Measurements from ENCODE around the gene ARRDC3. TPM values are rescaled to one million over a fixed set of nuclear protein-coding genes. Genes with fewer than 3 reads are reported as not detected.
"Not testable (repeated sequence)": the region's sequence is repeated elsewhere in the genome, so short reads cannot be mapped to it uniquely, and the experiment has no call there.

ARRDC3 gene
- total RNA-seq, 2 donors from 2014 or later, result 17.5 to 60.9 TPM

DNA sequence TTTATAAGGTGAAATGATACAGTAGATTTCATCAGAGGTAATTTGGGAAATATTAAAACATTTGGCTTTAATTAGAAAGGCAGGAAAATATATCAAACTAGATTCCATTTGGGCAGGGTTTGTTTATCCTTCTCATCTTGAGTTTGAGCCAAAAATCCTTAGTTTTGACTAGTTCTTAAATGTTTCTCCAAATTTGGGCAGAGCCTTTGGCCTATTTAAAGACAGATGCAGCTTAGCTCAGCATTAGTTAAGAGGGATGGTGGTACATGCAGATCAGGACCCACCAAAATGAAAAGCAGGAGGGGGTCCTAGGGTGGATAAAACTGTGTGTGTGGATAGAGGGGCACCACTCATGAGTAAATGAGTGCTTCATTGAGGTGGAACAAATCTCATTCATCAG, 20.3 kb upstream of the ARRDC3 start:
- H3K4me1 Mint-ChIP-seq, result no peaks in the 10 kb centered on the region
- H3K9me3 Mint-ChIP-seq, result no peaks in the 10 kb centered on the region
- no peak overlapping the region for H3K27ac Mint-ChIP-seq
- ATAC-seq (replicated peaks), result no peak
- H3K36me3 Mint-ChIP-seq (ENCODE audit: low read depth), result no peaks in the 10 kb centered on the region
- H3K4me3 Mint-ChIP-seq, result no peak overlapping the region
- no peaks in the 10 kb centered on the region for H3K27me3 Mint-ChIP-seq

DNA sequence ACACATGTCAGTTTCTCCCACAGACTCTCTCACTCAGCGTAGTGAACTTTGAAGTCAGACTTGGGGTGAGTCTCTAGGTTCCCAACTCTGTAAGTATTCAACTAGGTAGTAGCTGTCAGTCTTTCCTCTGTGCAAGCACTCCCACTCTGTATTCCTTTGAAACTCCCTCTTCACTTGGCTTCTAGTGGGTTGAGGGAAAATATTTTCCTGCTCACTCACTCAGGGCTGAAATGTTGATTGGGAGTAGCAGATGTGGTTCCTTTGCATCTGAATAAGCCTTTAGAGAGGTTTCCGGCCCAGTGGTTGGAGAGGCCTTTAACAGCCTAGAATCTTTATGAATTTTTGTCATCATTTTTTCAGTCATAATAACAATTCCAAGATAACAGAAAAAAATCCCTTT, 18.1 kb upstream of the ARRDC3 start:
- H3K9me3 Mint-ChIP-seq, result no peaks in the 10 kb centered on the region
- no peaks in the 10 kb centered on the region for H3K36me3 Mint-ChIP-seq (ENCODE audit: low read depth)
- H3K27me3 Mint-ChIP-seq, result no peaks in the 10 kb centered on the region
- no peak overlapping the region for H3K4me3 Mint-ChIP-seq
- peaks cover 4% of the 10 kb centered on the region for H3K4me1 Mint-ChIP-seq
- ATAC-seq (replicated peaks), result no peak
- no peak overlapping the region for H3K27ac Mint-ChIP-seq

DNA sequence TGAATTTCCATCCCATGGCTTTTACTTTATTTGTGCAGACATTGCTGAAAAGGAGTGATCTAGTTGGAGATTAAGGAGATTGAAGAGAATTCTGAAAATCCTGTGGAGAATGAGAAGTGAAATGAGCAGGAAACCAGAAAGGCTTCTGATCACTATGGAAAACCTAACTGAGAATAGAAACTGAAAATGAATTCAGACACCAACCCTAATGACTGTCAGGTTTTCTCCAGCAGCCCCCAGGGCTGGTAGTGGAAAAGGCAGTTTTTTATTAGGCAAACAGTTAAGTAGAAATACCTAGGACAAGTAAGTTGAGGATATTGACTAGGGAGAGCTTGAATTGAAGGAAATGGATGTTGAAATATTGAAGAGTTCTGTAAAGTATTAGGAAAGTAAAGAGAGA, 14.7 kb upstream of the ARRDC3 start:
- H3K4me3 Mint-ChIP-seq, result no peak overlapping the region
- no peak for ATAC-seq (replicated peaks)
- H3K36me3 Mint-ChIP-seq (ENCODE audit: low read depth), result no peaks in the 10 kb centered on the region
- H3K27ac Mint-ChIP-seq, result peak overlapping the region; percentile 2
- no peaks in the 10 kb centered on the region for H3K27me3 Mint-ChIP-seq
- H3K9me3 Mint-ChIP-seq, result no peaks in the 10 kb centered on the region
- peaks cover 4% of the 10 kb centered on the region for H3K4me1 Mint-ChIP-seq

DNA sequence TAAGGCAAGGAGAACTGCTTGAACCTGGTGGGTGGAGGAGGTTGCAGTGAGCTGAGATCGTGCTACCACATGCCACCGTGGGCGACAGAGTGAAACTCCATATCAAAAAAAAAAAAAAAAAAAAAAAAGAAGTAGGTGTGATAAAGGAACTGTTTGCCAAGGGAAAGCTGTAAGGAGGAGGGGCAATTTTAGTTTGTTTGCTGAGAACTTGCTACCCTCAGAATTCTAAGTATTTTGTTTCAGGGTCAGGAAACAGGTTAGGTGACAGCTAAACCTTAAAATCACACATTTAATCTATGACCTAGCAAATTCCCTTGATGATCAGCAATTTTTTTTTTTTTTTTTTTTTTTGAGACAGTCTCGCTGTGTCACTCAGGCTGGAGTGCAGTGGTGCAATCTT, 7.2 kb upstream of the ARRDC3 start:
- H3K27ac Mint-ChIP-seq, result no peak overlapping the region
- H3K36me3 Mint-ChIP-seq (ENCODE audit: low read depth), result no peaks in the 10 kb centered on the region
- no peak overlapping the region for H3K4me3 Mint-ChIP-seq
- peak; percentile 56 for ATAC-seq (replicated peaks)
- peaks cover 5% of the 10 kb centered on the region for H3K4me1 Mint-ChIP-seq
- H3K27me3 Mint-ChIP-seq, result peaks cover 3% of the 10 kb centered on the region
- no peaks in the 10 kb centered on the region for H3K9me3 Mint-ChIP-seq

DNA sequence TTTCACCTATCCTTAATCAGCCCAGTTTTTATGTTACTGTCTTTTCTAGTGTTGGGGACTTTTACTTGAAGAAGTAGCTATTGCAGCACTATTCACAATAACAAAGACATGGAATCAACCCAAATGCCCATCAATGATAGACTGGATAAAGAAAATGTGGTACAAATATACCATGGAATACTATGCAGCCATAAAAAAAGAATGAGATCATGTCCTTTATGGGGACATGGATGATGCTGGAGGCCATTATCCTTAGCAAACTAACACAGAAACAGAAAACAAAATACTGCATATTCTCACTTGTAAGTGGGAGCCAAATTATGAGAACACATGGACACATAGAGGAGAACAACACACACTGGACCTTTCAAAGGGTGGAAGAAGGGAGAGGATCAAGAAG, 6.4 kb upstream of the ARRDC3 start:
- H3K27ac Mint-ChIP-seq, result peak overlapping the region; percentile 34
- not testable (repeated sequence) for H3K27me3 Mint-ChIP-seq; ATAC-seq (replicated peaks); H3K4me1 Mint-ChIP-seq; H3K9me3 Mint-ChIP-seq; H3K36me3 Mint-ChIP-seq (ENCODE audit: low read depth); H3K4me3 Mint-ChIP-seq

DNA sequence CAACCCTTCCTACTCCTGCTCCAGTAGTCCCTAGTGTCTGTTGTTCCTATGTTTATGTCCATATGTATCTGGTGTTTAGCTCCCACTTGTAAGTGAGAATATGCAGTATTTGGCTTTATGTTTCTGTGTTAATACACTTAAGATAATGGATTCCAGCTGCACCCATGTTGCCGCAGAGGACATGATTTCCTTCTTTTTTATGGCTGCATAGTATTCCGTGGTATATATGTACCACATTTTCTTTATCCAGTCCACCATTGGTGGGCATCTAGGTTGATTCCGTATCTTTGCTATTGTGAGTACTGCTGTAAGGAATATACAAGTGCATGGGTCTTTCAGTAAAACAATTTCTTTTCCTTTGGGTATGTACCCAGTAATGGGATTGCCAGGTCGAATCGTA, 5.2 kb upstream of the ARRDC3 start:
- H3K9me3 Mint-ChIP-seq, result no peaks in the 10 kb centered on the region

DNA sequence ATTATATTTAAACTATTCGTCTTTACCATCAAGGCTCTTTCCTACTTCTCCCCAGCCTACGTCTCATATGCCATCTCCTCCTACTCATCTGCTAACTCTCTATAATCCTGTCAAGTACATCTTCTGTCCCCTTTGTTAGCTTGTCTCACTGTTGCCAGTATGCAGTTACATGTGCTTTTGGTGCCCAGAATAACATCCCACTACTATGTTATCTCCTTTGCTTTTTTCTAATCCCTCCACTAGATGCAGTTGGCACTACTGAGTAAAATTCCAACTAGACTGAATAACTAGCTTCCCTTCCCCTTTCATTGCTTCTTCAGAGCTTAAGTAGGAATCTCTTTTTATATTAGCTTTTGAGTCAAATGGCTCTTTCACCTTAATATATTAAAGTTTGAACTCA, 3.0 kb upstream of the ARRDC3 start:
- H3K27ac Mint-ChIP-seq, result no peak overlapping the region
- peaks cover 24% of the 10 kb centered on the region for H3K36me3 Mint-ChIP-seq (ENCODE audit: low read depth)
- H3K9me3 Mint-ChIP-seq, result no peaks in the 10 kb centered on the region
- no peak overlapping the region for H3K4me3 Mint-ChIP-seq
- peaks cover 21% of the 10 kb centered on the region for H3K4me1 Mint-ChIP-seq
- peaks cover 3% of the 10 kb centered on the region for H3K27me3 Mint-ChIP-seq
- no peak for ATAC-seq (replicated peaks)

More for the DNA sequence above, 5.2 kb upstream of the ARRDC3 start:
- no peak overlapping the region for H3K27ac Mint-ChIP-seq
- H3K4me3 Mint-ChIP-seq, result no peak overlapping the region
- H3K4me1 Mint-ChIP-seq, result peaks cover 20% of the 10 kb centered on the region
- ATAC-seq (replicated peaks), result no peak
- peaks cover 3% of the 10 kb centered on the region for H3K27me3 Mint-ChIP-seq
- peaks cover 4% of the 10 kb centered on the region for H3K36me3 Mint-ChIP-seq (ENCODE audit: low read depth)

DNA sequence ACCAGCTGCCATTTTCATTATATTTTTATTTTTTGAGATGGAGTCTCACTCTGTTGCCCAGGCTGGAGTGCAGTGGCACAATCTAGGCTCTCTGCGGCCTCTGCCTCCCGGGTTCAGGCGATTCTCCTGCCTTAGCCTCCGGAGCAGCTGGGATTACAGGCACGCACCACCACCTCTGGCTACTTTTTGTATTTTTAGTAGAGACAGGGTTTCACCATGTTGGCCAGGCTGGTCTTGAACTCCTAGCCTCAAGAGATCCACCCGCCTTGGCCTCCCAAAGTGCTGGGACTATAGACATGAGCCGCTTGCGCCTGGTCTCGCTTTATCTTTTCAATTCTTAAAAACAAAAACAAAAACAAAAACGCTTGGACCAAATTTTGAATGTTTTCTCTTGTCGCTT, 2.5 kb upstream of the ARRDC3 start:
- H3K27ac Mint-ChIP-seq; H3K4me3 Mint-ChIP-seq; H3K9me3 Mint-ChIP-seq; ATAC-seq (replicated peaks); H3K27me3 Mint-ChIP-seq: not testable (repeated sequence)
- peaks cover 30% of the 10 kb centered on the region for H3K36me3 Mint-ChIP-seq (ENCODE audit: low read depth)
- peaks cover 21% of the 10 kb centered on the region for H3K4me1 Mint-ChIP-seq

DNA sequence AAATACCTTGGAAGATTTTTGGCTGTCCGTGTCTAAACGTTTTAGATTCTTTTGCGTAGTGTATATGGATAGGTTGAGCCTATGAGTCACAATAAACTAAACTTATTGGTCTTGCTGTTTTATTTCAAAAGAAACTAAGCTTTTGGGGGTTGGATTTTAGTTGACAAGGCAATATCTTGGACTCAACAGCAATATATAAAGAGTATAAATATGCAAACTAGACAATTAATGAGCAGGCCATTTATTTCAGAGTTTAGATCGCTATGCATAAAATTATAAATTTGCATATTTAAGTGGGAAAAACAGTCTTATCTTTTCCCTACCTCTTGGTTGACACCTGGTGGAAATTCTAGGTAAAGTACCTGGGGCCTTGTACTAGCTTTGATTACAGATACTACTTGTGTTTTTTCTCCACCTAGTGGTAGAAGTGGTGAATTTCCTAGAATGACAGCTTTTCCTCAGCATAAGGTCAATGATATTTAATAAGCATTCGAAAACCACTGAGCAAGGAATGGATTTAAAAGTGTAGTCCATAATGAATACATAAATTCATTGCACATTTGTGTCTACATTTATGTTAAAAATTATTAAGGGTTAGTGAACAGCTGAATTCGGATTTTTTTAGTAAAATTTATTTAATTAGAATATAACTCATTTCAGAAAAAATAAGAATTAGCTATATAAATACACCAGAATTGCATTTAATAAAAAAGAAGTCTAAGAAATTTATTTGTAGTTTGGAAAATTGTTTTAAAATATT, 1.7 kb upstream of the ARRDC3 start:
- Mint-ChIP-seq H3K4me3 (peak overlapping the region; percentile 98), H3K27me3 (peaks cover 3% of the 10 kb centered on the region), H3K27ac (peak overlapping the region; percentile 97), H3K9me3 (no peaks in the 10 kb centered on the region), H3K36me3 (ENCODE audit: low read depth) (peaks cover 37% of the 10 kb centered on the region), H3K4me1 (peaks cover 20% of the 10 kb centered on the region)
- no peak for ATAC-seq (replicated peaks)

DNA sequence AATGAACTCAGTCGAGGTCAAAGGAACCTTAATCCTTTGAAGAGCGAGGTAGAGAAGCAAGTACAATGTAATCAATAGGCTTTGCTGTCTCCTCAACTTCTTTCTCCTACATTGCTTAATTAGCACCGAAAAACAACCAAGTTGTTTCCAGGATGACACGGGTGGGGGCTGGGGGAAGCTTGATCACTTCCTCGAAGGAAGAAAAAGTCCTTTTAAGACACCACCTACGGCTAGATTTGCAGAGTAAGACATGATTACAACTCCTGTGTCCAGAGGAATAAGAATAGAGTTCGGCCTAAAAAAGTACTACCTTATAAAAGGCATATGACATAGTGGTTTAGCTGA, 811 bp upstream of the ARRDC3 start:
- Mint-ChIP-seq H3K36me3 (ENCODE audit: low read depth) (peaks cover 46% of the 10 kb centered on the region), H3K27ac (peak overlapping the region; percentile 97), H3K27me3 (no peaks in the 10 kb centered on the region), H3K4me1 (peaks cover 16% of the 10 kb centered on the region), H3K9me3 (no peaks in the 10 kb centered on the region), H3K4me3 (peak overlapping the region; percentile 98)
- ATAC-seq (replicated peaks), result no peak

DNA sequence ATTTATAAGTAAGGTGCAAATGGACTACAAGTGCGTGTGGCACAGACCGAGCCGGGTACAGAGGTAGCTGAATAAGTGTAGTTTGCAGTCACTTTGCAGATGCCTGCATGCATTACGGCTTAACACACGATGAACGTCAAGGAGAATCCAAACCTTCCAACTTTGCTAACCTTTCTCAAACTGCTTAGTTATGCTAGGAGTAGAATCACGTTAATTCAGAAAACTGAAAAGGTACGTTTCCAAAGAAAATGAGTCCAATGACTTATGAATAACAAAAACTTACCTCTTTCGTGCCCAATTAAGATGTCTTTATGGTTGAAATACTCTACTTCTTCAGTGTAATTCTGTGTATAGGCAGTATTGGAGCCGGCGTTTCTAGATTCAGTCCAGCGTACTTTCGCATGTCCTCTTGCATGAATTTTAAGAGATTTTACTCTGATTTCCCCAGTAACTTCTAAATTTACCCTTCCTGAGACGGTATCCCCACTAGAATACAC, 539 bp downstream of the ARRDC3 start:
- no peaks in the 10 kb centered on the region for H3K9me3 Mint-ChIP-seq
- peaks cover 60% of the 10 kb centered on the region for H3K36me3 Mint-ChIP-seq (ENCODE audit: low read depth)
- H3K4me1 Mint-ChIP-seq, result peaks cover 19% of the 10 kb centered on the region
- no peaks in the 10 kb centered on the region for H3K27me3 Mint-ChIP-seq
- no peak for ATAC-seq (replicated peaks)
- peak overlapping the region; percentile 97 for H3K27ac Mint-ChIP-seq
- peak overlapping the region; percentile 98 for H3K4me3 Mint-ChIP-seq

DNA sequence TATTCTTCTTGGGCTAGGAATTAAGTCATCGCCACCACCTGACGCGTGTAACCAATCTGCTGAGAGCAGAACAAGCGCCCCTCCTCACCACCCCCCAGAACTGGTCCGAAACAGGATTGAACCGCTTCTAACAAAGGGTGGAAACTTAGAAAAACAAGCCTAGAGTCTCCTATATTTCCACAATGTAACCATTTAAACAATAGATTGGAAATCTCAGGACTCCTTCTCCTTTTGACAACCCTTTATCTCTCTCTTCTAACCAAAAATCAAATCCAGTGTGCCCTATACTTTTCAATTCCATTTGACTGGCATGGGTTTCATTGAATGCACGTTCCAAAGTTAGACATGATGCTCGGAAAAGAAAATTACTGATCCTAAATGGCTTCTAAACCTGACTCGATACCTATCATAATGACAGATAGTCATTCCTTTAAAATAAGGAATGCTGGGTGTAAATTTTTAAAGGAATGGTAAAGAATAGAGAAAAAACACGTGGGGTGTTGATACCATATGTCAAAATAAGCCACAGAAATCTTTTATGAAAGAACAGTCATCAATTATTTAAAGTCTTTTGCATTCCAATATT, 1.2 kb downstream of the ARRDC3 start:
- peaks cover 67% of the 10 kb centered on the region for H3K36me3 Mint-ChIP-seq (ENCODE audit: low read depth)
- no peak for ATAC-seq (replicated peaks)
- H3K9me3 Mint-ChIP-seq, result no peaks in the 10 kb centered on the region

DNA sequence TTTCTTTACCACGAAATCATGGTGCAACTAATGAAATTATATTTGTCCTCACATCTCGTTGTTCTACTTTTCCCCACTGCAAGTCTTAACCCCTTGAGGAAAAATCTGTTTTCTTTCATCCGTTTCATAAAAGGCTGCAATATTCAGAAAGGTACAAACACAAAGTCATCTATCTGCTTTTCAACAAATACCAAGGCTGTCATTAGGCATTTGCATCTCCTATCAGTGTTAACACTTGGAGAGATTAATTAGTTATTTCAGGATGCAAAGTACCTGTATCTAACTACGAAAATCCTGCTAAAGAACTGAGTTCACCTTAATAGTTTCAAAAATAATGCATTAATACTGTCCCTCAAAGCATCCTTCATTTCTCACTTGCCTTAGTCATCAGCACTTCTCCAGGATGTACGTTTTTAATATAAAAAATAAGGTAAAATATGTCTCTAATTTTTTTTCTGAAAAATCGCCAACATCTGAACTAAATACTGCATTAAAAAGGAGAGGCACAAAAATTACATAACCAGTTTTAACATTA, 1.8 kb downstream of the ARRDC3 start:
- ATAC-seq (replicated peaks), result no peak
- Mint-ChIP-seq H3K9me3 (no peaks in the 10 kb centered on the region), H3K27me3 (no peaks in the 10 kb centered on the region), H3K36me3 (ENCODE audit: low read depth) (peaks cover 72% of the 10 kb centered on the region), H3K4me1 (peaks cover 19% of the 10 kb centered on the region), H3K4me3 (peak overlapping the region; percentile 98), H3K27ac (peak overlapping the region; percentile 97)

More for the DNA sequence above, 1.2 kb downstream of the ARRDC3 start:
- no peaks in the 10 kb centered on the region for H3K27me3 Mint-ChIP-seq
- H3K27ac Mint-ChIP-seq, result peak overlapping the region; percentile 97
- peaks cover 19% of the 10 kb centered on the region for H3K4me1 Mint-ChIP-seq
- peak overlapping the region; percentile 98 for H3K4me3 Mint-ChIP-seq

DNA sequence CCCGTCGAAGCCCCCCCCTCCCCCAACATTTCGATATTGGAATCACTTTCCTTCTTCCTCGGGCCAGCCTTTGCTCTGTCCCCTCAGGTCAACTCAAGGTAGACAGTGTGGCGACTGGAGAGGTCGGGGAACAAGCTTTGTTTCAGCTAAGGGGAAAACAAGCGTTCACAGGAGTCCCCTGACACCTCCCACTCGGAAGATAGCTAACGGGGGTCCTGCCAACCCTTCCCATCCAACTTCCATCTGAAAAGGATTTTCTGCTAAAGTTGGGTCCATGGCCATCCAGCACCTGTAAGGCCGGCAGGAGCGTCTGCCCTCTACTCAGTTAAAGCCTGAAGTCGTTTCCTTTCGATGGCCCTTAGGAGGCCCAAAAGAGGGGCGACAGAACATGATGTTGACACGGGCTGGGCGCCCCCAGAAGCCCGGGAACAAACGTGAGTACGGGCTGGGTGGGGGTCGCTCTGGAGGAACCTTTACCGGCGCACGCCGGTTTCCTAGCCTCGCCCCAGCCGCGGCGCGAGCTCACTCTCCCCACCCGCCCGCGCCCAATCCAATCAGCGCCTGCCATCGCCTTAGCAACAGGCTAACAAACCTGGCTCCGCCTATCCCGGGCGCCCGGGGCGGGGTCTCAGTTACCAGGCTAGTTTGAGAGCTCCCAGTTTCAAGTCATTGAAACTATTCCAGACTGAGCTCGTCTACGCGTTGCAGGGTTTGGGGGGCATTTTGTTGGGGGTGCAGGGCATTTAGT, 2.5 kb downstream of the ARRDC3 start:
- peak; percentile 65 for ATAC-seq (replicated peaks)
- Mint-ChIP-seq H3K27ac (peak overlapping the region; percentile 97), H3K36me3 (ENCODE audit: low read depth) (peaks cover 79% of the 10 kb centered on the region), H3K4me3 (peak overlapping the region; percentile 98), H3K27me3 (no peaks in the 10 kb centered on the region), H3K9me3 (no peaks in the 10 kb centered on the region), H3K4me1 (peaks cover 19% of the 10 kb centered on the region)

All from activated T-helper 17 cell treated with anti-CD3 and anti-CD28 coated beads, Interleukin-2, amount 50 U/mL, for 72 hours (primary cell).